HEK293 (cell line): ENCODE measurements around the gene NCKAP5.

Experiments
- OVOL3 ChIP-seq: fragments of 450-650 bp; formaldehyde crosslinking; IDR thresholded peaks from 2 replicates; pipeline ENCODE4 v1.5.1; 2016; ENCODE audit warnings: missing biosample characterization, missing genetic modification characterization
- ZNF184 ChIP-seq: fragments of 450-650 bp; IDR thresholded peaks from 2 replicates; pipeline ENCODE4 v1.5.1; 2018; ENCODE audit warnings: missing biosample characterization, mild to moderate bottlenecking, missing genetic modification characterization
- ZNF76 ChIP-seq: fragments of 450-650 bp; formaldehyde crosslinking; IDR thresholded peaks from 2 replicates; pipeline ENCODE4; 2016; ENCODE audit warnings: low read depth, missing biosample characterization, missing genetic modification characterization, borderline replicate concordance
- TF ChIP-seq, protein P1 (sequence below): fragments of 450-650 bp; formaldehyde crosslinking; IDR thresholded peaks from 2 replicates; pipeline ENCODE4 v1.5.1; 2016; ENCODE audit warnings: missing biosample characterization, missing genetic modification characterization
- TF ChIP-seq, protein P2 (sequence below): fragments of 450-650 bp; formaldehyde crosslinking; IDR thresholded peaks from 2 replicates; pipeline ENCODE4; 2016; ENCODE audit warnings: missing biosample characterization, missing genetic modification characterization
- TF ChIP-seq, protein P3 (sequence below): fragments of 450-650 bp; formaldehyde crosslinking; IDR thresholded peaks from 2 replicates; pipeline ENCODE4 v1.5.1; 2017; ENCODE audit warnings: missing biosample characterization, missing genetic modification characterization

DNA sequence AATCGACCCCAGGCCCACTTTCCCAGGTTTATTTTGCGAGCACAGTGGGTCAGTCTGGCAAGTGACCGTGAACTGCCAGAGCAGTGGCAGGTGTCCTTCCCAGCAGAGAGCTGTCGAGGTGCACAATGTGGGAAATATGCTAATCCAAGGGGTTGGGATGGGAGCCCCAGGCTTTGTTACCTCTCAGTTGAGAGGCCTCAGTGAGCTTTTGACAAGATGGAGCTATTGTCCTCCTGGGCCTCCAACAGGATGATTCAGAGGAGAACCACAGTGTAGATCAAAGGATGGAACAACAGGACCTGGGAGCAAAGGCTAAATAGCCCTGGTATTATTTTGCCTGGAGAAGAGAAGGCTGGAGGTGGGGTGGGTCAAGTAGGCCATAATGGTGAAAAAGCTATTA lies 150.8 kb downstream of the NCKAP5 start:
- TF ChIP-seq ZNF76 (tag by site-specific recombination) (no peak), OVOL3 (tag by site-specific recombination) (no peak), ZNF184 (tag by site-specific recombination) (no peak)
- TF ChIP-seq, protein P1, sequence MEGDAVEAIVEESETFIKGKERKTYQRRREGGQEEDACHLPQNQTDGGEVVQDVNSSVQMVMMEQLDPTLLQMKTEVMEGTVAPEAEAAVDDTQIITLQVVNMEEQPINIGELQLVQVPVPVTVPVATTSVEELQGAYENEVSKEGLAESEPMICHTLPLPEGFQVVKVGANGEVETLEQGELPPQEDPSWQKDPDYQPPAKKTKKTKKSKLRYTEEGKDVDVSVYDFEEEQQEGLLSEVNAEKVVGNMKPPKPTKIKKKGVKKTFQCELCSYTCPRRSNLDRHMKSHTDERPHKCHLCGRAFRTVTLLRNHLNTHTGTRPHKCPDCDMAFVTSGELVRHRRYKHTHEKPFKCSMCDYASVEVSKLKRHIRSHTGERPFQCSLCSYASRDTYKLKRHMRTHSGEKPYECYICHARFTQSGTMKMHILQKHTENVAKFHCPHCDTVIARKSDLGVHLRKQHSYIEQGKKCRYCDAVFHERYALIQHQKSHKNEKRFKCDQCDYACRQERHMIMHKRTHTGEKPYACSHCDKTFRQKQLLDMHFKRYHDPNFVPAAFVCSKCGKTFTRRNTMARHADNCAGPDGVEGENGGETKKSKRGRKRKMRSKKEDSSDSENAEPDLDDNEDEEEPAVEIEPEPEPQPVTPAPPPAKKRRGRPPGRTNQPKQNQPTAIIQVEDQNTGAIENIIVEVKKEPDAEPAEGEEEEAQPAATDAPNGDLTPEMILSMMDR = no peak
- TF ChIP-seq, protein P2, sequence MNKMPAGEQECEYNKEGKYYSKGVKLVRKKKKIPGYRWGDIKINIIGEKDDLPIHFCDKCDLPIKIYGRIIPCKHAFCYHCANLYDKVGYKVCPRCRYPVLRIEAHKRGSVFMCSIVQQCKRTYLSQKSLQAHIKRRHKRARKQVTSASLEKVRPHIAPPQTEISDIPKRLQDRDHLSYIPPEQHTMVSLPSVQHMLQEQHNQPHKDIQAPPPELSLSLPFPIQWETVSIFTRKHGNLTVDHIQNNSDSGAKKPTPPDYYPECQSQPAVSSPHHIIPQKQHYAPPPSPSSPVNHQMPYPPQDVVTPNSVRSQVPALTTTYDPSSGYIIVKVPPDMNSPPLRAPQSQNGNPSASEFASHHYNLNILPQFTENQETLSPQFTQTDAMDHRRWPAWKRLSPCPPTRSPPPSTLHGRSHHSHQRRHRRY (tag by site-specific recombination) = no peak
- TF ChIP-seq, protein P3, sequence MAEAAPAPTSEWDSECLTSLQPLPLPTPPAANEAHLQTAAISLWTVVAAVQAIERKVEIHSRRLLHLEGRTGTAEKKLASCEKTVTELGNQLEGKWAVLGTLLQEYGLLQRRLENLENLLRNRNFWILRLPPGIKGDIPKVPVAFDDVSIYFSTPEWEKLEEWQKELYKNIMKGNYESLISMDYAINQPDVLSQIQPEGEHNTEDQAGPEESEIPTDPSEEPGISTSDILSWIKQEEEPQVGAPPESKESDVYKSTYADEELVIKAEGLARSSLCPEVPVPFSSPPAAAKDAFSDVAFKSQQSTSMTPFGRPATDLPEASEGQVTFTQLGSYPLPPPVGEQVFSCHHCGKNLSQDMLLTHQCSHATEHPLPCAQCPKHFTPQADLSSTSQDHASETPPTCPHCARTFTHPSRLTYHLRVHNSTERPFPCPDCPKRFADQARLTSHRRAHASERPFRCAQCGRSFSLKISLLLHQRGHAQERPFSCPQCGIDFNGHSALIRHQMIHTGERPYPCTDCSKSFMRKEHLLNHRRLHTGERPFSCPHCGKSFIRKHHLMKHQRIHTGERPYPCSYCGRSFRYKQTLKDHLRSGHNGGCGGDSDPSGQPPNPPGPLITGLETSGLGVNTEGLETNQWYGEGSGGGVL (tag by site-specific recombination) = no peak
